Stomach (tissue), 4 donors: ENCODE data around the gene TUBA1A.

Experiments used
- POLR2A ChIP-seq, 4 donors: fragments of 450-650 bp; IDR thresholded peaks; one replicate each; pipeline ENCODE4 v1.6.1; 2016; ENCODE audit warnings: antibody characterized with exemption in 4 of 4, control low read depth in 2 of 4, mild to moderate bottlenecking in 1 of 4, moderate library complexity in 1 of 4
- TF ChIP-seq, protein P1 (sequence below), 7 experiments: fragments of 450-650 bp in 4 of 7; fragments of 200-600 bp in 3 of 7; sonication (generic) in 3 of 7; IDR thresholded peaks; one replicate each; pipeline ENCODE4 v1.5.1; 2016 to 2019; ENCODE audit warnings: antibody characterized with exemption in 7 of 7, control low read depth in 2 of 7, mild to moderate bottlenecking in 1 of 7

DNA sequence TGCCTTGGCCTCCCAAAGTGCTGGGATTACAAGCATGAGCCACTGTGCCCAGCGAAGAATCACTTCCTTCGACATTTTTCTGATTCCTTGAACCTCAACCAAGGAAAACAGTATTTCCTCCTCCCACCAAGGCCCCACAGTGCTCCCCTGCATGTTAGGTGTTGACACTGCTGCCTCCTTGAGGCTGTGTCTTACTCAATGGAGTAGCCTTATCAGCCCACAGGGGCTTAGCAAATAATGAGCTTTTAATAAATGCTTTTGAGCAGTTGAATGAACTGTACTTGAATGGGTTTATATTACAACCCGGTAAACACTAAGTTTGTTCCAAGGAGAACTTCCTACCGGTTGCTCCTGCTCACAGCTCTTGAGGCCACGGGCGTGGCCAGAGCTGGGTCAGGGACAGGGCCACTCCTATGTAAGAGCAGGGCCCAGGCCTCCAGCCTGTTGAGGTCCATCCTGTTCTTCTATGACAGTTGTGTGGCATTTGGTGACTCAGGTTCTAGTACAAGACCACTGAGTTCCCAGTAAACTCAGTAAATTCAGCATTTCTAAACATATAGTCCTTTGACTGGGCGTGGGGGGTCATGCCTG is 36.8 kb upstream of the TUBA1A start:
- TF ChIP-seq, protein P1, sequence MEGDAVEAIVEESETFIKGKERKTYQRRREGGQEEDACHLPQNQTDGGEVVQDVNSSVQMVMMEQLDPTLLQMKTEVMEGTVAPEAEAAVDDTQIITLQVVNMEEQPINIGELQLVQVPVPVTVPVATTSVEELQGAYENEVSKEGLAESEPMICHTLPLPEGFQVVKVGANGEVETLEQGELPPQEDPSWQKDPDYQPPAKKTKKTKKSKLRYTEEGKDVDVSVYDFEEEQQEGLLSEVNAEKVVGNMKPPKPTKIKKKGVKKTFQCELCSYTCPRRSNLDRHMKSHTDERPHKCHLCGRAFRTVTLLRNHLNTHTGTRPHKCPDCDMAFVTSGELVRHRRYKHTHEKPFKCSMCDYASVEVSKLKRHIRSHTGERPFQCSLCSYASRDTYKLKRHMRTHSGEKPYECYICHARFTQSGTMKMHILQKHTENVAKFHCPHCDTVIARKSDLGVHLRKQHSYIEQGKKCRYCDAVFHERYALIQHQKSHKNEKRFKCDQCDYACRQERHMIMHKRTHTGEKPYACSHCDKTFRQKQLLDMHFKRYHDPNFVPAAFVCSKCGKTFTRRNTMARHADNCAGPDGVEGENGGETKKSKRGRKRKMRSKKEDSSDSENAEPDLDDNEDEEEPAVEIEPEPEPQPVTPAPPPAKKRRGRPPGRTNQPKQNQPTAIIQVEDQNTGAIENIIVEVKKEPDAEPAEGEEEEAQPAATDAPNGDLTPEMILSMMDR (IDR thresholded peaks at IDR 0.05): no peak
- no peak for TF ChIP-seq POLR2A (IDR thresholded peaks at IDR 0.05)
